Panc1 (cell line): ENCODE data around the gene UBL4A. TPM values are rescaled to one million over a fixed set of nuclear protein-coding genes. Genes with fewer than 3 reads are reported as not detected.

ENCODE experiments used
- ATAC-seq: fragments of 200-7000 bp; cut with Tn5 transposase; 2 replicates; pipeline ENCODE4 v1.9.1; 2020; ENCODE audit warnings: mild to moderate bottlenecking, moderate library complexity
- BruUV-seq: library from RNA; stranded (reverse); fragments of 400-500 nt; replicated peaks from 2 replicates; lab custom pipeline; 2021; lab: Mats Ljungman, UMichigan
- CTCF ChIA-PET: fragments of 300-600 bp; sonication (Branson Sonifier 250); formaldehyde crosslinking; loops from one replicate; lab custom pipeline; 2022; ENCODE audit warnings: antibody characterized with exemption; lab: Charles Lee
- POLR2A ChIA-PET: fragments of 300-600 bp; sonication (Branson Sonifier 250); formaldehyde crosslinking; loops from one replicate; lab custom pipeline; 2022; ENCODE audit warnings: antibody characterized with exemption; lab: Charles Lee
- DNase-seq: peaks from one replicate; pipeline ENCODE4 v3.0.0-alpha.2; 2010; ENCODE audit warnings: low read depth, low spot score
- H3K27ac ChIP-seq: 2 replicates; pipeline ENCODE4 v1.5.1; 2011; ENCODE audit warnings: mild to moderate bottlenecking, low read length, inconsistent platforms
- H3K27me3 ChIP-seq: fragments of 200-500 bp; sonication (Bioruptor generic); 2 replicates; pipeline ENCODE4 v1.6.0; 2014; ENCODE audit warnings: low read length, inconsistent platforms; ENCODE audit not compliant: control insufficient read depth, insufficient read depth
- H3K36me3 ChIP-seq: fragments of 200-500 bp; sonication (Bioruptor generic); 2 replicates; pipeline ENCODE4 v1.5.1; 2014; ENCODE audit warnings: inconsistent platforms, mild to moderate bottlenecking, low read length, moderate library complexity; ENCODE audit not compliant: control insufficient read depth, insufficient read depth
- H3K4me1 ChIP-seq: 2 replicates; pipeline ENCODE4 v1.5.1; 2011; ENCODE audit warnings: inconsistent platforms, mild to moderate bottlenecking, low read length, moderate library complexity; ENCODE audit not compliant: control insufficient read depth, insufficient read depth
- H3K4me3 ChIP-seq, 2 experiments: 2 replicates each; pipeline ENCODE4 v1.5.1; 2011 to 2012; ENCODE audit warnings: low read depth in 2 of 2, low read length in 2 of 2, mild to moderate bottlenecking in 2 of 2, inconsistent platforms in 1 of 2, moderate library complexity in 1 of 2
- H3K9me3 ChIP-seq: fragments of 200-500 bp; sonication (Bioruptor generic); 2 replicates; pipeline ENCODE4 v1.5.1; 2014; ENCODE audit warnings: low read depth, mild to moderate bottlenecking, inconsistent platforms, low read length, moderate library complexity; ENCODE audit not compliant: control insufficient read depth, insufficient read depth
- CTCF ChIP-seq: fragments of 450-650 bp; IDR thresholded peaks from 2 replicates; pipeline ENCODE4 v1.5.1; 2017; ENCODE audit warnings: mild to moderate bottlenecking
- POLR2AphosphoS5 ChIP-seq: IDR thresholded peaks from 2 replicates; pipeline ENCODE4 v1.6.1; 2012; ENCODE audit warnings: mild to moderate bottlenecking, low read depth, low read length, moderate library complexity
- SIN3A ChIP-seq: IDR thresholded peaks from 2 replicates; pipeline ENCODE4 v1.6.1; 2012; ENCODE audit warnings: low read depth, mild to moderate bottlenecking, low read length, moderate library complexity, borderline replicate concordance; ENCODE audit not compliant: insufficient read depth
- TCF7L2 ChIP-seq: IDR thresholded peaks from 2 replicates; pipeline ENCODE4 v1.6.1; 2011; ENCODE audit warnings: mild to moderate bottlenecking, low read depth, low read length, inconsistent platforms
- in situ Hi-C: cut with HindIII; loops from 2 replicates; pipeline ENCODE4 v1.10.0; 2016; ENCODE audit warnings: low sequenced_read_pairs, low pct_unique_long_range_greater_than_20kb
- intact Hi-C: fragments of 100-400 bp; cut with micrococcal nuclease; formaldehyde crosslinking; loops from one replicate; pipeline ENCODE4 v1.10.0; 2022; ENCODE audit not compliant: unreplicated experiment
- total RNA-seq: library from RNA; stranded (reverse); gene quantifications from one replicate; pipeline ENCODE4 v1.2.1, GENCODE V29; 2021; ENCODE audit not compliant: unreplicated experiment
- TF ChIP-seq, protein P1 (sequence below), 2 experiments: IDR thresholded peaks; 2 replicates each; pipeline ENCODE4 v1.6.1; 2011 to 2012; ENCODE audit warnings: low read depth in 2 of 2, control low read depth in 1 of 2, low read length in 1 of 2, mild to moderate bottlenecking in 1 of 2, moderate library complexity in 1 of 2; ENCODE audit not compliant: insufficient read depth in 1 of 2

UBL4A gene
- total RNA-seq, 1 experiment from 2014 or later: 65.4 TPM

GRCh38 chrX:154489182-154489581, 2.8 kb upstream of the UBL4A start:
- CTCF ChIA-PET: interaction anchor here (0.5 to 0.8 kb wide), 2 partner anchors 66 to 116 kb away, joined by 3 to 10 read pairs; no protein-coding TSS in a partner anchor
- no peaks in the 10 kb centered on the region for H3K27me3 ChIP-seq
- in situ Hi-C loops: no loop called here
- no peaks in the 10 kb centered on the region for H3K36me3 ChIP-seq
- peaks cover 28% of the 10 kb centered on the region for H3K4me1 ChIP-seq
- H3K27ac ChIP-seq: peak overlapping the region; percentile 82
- H3K9me3 ChIP-seq: no peaks in the 10 kb centered on the region
- DNase-seq: no peak
- BruUV-seq: no TSS peak
- ATAC-seq: no peak
- TF ChIP-seq CTCF (no peak), TCF7L2 (no peak), POLR2AphosphoS5 (no peak), SIN3A (no peak)
- TF ChIP-seq, protein P1, sequence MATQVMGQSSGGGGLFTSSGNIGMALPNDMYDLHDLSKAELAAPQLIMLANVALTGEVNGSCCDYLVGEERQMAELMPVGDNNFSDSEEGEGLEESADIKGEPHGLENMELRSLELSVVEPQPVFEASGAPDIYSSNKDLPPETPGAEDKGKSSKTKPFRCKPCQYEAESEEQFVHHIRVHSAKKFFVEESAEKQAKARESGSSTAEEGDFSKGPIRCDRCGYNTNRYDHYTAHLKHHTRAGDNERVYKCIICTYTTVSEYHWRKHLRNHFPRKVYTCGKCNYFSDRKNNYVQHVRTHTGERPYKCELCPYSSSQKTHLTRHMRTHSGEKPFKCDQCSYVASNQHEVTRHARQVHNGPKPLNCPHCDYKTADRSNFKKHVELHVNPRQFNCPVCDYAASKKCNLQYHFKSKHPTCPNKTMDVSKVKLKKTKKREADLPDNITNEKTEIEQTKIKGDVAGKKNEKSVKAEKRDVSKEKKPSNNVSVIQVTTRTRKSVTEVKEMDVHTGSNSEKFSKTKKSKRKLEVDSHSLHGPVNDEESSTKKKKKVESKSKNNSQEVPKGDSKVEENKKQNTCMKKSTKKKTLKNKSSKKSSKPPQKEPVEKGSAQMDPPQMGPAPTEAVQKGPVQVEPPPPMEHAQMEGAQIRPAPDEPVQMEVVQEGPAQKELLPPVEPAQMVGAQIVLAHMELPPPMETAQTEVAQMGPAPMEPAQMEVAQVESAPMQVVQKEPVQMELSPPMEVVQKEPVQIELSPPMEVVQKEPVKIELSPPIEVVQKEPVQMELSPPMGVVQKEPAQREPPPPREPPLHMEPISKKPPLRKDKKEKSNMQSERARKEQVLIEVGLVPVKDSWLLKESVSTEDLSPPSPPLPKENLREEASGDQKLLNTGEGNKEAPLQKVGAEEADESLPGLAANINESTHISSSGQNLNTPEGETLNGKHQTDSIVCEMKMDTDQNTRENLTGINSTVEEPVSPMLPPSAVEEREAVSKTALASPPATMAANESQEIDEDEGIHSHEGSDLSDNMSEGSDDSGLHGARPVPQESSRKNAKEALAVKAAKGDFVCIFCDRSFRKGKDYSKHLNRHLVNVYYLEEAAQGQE (IDR thresholded peaks at IDR 0.05; ENCODE audit: insufficient read depth in 1 of 2, low read depth in 2 of 2, low read length in 1 of 2): no peak
- POLR2A ChIA-PET: interaction anchor here (0.6 kb wide), 1 partner anchor 72 kb away, joined by 7 read pairs; no protein-coding TSS in a partner anchor
- H3K4me3 ChIP-seq: peak overlapping the region; percentile 60 to 72
- intact Hi-C loops: no loop called here

GRCh38 chrX:154488336-154489075, 2.1 kb upstream of the UBL4A start:
- intact Hi-C loops: no loop called here
- Histone ChIP-seq H3K4me3 (no peak overlapping the region), H3K27me3 (no peaks in the 10 kb centered on the region), H3K4me1 (peaks cover 28% of the 10 kb centered on the region), H3K9me3 (no peaks in the 10 kb centered on the region), H3K36me3 (no peaks in the 10 kb centered on the region), H3K27ac (no peak overlapping the region)
- ChIA-PET CTCF (no interaction called here), POLR2A (no interaction called here)
- no peak for TF ChIP-seq TCF7L2
- TF ChIP-seq POLR2AphosphoS5: no peak
- TF ChIP-seq CTCF: no peak
- no peak for TF ChIP-seq SIN3A
- TF ChIP-seq, protein P1 (IDR thresholded peaks at IDR 0.05; ENCODE audit: insufficient read depth in 1 of 2, low read depth in 2 of 2, low read length in 1 of 2): no peak
- DNase-seq (no peak), ATAC-seq (no peak)
- in situ Hi-C loops: no loop called here
- no TSS peak for BruUV-seq
